Body of pancreas (tissue), 4 donors: ENCODE measurements around the gene CHST9.

ENCODE experiments used
- CTCF ChIP-seq, 7 experiments: fragments of 450-650 bp in 4 of 7; fragments of 200-600 bp in 3 of 7; sonication (generic) in 3 of 7; IDR thresholded peaks; one replicate each; pipeline ENCODE4 v1.5.1; 2016 to 2019; ENCODE audit warnings: antibody characterized with exemption in 7 of 7
- POLR2A ChIP-seq, 3 donors: fragments of 450-650 bp; IDR thresholded peaks; one replicate each; pipeline ENCODE4 v1.6.1; 2016; ENCODE audit warnings: antibody characterized with exemption in 3 of 3, mild to moderate bottlenecking in 2 of 3

- TF ChIP-seq CTCF (IDR thresholded peaks at IDR 0.05) = peak in 4 of 7 experiments; percentile 25 to 40 (median 35)
- no peak for TF ChIP-seq POLR2A (IDR thresholded peaks at IDR 0.05)
Measured at GRCh38 chr18:27004056-27004829, 180.9 kb downstream of the CHST9 start.
